Immature natural killer cell (primary cell): Measurements from ENCODE around the gene LZIC. TPM values are rescaled to one million over a fixed set of nuclear protein-coding genes. Genes with fewer than 3 reads are reported as not detected.

Experiments used
- DNase-seq, 3 donors: peaks; one replicate each; pipeline ENCODE4 v3.0.0; 2022; ENCODE audit warnings: mixed read lengths in 1 of 3
- H3K27ac Mint-ChIP-seq, 6 donors: one replicate each; pipeline ENCODE4 v1.8.0; 2020; ENCODE audit warnings: mixed read lengths in 6 of 6, mild to moderate bottlenecking in 5 of 6, inconsistent platforms in 4 of 6, moderate library complexity in 3 of 6
- H3K27me3 Mint-ChIP-seq, 3 donors: one replicate each; pipeline ENCODE4 v1.8.0; 2020 to 2021; ENCODE audit warnings: low read depth in 3 of 3, mild to moderate bottlenecking in 3 of 3, mixed read lengths in 3 of 3, moderate library complexity in 3 of 3, inconsistent platforms in 1 of 3
- H3K36me3 Mint-ChIP-seq, 3 donors: one replicate each; pipeline ENCODE4 v1.8.0; 2020; ENCODE audit warnings: mixed read lengths in 3 of 3, inconsistent platforms in 2 of 3, mild to moderate bottlenecking in 2 of 3
- H3K4me1 Mint-ChIP-seq, 2 donors: one replicate each; pipeline ENCODE4 v1.8.0; 2020; ENCODE audit warnings: inconsistent platforms in 2 of 2, mild to moderate bottlenecking in 2 of 2, mixed read lengths in 2 of 2, moderate library complexity in 1 of 2
- H3K4me3 Mint-ChIP-seq, 5 donors: one replicate each; pipeline ENCODE4 v1.8.0; 2020; ENCODE audit warnings: mild to moderate bottlenecking in 5 of 5, mixed read lengths in 5 of 5, inconsistent platforms in 3 of 5, moderate library complexity in 3 of 5
- H3K9me3 Mint-ChIP-seq, 6 donors: one replicate each; pipeline ENCODE4 v1.8.0; 2020; ENCODE audit warnings: mild to moderate bottlenecking in 6 of 6, mixed read lengths in 6 of 6, inconsistent platforms in 4 of 6, moderate library complexity in 3 of 6
- polyA plus RNA-seq, 3 donors: library from polyadenylated mRNA; unstranded; fragments of 300-500 nt; fragmentation: Illumina TruSeq; gene quantifications; one replicate each; pipeline ENCODE4 v1.2.3, GENCODE V29; 2021

The LZIC gene
- polyA plus RNA-seq, 3 donors from 2014 or later: 32.3 to 44.9 (median 36.2) TPM

DNA sequence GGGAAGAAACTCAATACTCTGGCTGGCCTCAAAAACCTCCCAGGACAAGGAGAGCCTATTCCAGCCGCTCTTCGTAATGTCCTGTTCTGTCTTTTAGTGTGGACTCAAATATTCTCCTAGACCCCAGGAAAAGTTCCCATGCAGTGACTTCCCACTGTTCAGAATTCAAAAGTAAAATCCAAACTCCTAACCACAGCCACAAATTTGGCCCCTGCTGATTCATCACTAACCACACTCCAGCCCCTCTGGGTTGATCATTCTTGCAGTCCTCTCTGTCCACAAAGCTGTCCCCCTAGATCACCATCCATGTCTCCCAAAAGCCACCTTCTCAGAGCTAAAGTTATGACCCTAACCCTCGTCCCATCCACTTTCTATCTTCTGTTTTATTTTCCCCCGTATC is 38.2 kb downstream of the LZIC start:
- Mint-ChIP-seq H3K36me3 (peaks cover 0 to 3% (median 0%) of the 10 kb centered on the region in 3 donors), H3K4me1 (peaks cover 38 to 77% of the 10 kb centered on the region in 2 donors), H3K4me3 (no peak overlapping the region), H3K27me3 (peaks cover 0 to 8% (median 0%) of the 10 kb centered on the region in 3 donors), H3K27ac (peak overlapping the region in 1 of 6 donors; percentile 26), H3K9me3 (no peaks in the 10 kb centered on the region)
- no peak for DNase-seq

DNA sequence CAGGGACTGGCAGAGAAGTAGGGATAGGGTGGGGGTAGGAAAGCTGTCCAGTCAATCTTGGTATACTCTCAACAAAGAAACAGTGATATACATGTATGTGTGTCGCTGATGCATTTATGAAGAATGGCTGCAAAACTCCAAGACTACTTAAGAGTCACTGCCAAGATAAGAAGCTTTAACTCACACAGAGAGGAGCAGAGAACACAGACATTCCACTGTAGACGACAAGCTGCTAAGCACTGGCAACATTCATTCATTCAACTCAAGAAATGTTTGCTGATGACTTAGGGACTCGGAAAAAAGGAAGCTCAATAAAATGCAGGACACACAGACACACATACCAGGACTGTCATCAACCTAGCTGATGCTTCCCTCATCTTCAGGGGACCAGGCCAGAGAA is 38.6 kb downstream of the LZIC start:
- Mint-ChIP-seq H3K9me3 (no peaks in the 10 kb centered on the region), H3K36me3 (peaks cover 0 to 3% (median 0%) of the 10 kb centered on the region in 3 donors), H3K27ac (peak overlapping the region in 1 of 6 donors; percentile 22), H3K27me3 (peaks cover 0 to 7% (median 0%) of the 10 kb centered on the region in 3 donors), H3K4me3 (no peak overlapping the region), H3K4me1 (peaks cover 39 to 78% of the 10 kb centered on the region in 2 donors)
- no peak for DNase-seq

- Mint-ChIP-seq H3K9me3 (no peaks in the 10 kb centered on the region), H3K36me3 (peaks cover 0 to 3% (median 0%) of the 10 kb centered on the region in 3 donors), H3K27me3 (peaks cover 0 to 3% (median 0%) of the 10 kb centered on the region in 3 donors), H3K4me3 (no peak overlapping the region), H3K27ac (peak overlapping the region in 2 of 6 donors; percentile 18 to 22), H3K4me1 (peaks cover 34 to 72% of the 10 kb centered on the region in 2 donors)
- DNase-seq: no peak
Measured at GRCh38 chr1:9903801-9904527, 39.2 kb downstream of the LZIC start.

GRCh38 chr1:9902060-9902452 is 41.1 kb downstream of the LZIC start:
- Mint-ChIP-seq H3K27me3 (no peaks in the 10 kb centered on the region), H3K4me3 (no peak overlapping the region), H3K9me3 (no peaks in the 10 kb centered on the region), H3K4me1 (peaks cover 23 to 58% of the 10 kb centered on the region in 2 donors), H3K27ac (no peak overlapping the region), H3K36me3 (peaks cover 0 to 3% (median 0%) of the 10 kb centered on the region in 3 donors)
- no peak for DNase-seq

GRCh38 chr1:9901148-9902059 is 41.8 kb downstream of the LZIC start:
- H3K9me3 Mint-ChIP-seq: no peaks in the 10 kb centered on the region
- peak overlapping the region; percentile 30 to 87 (median 74) for H3K27ac Mint-ChIP-seq
- H3K36me3 Mint-ChIP-seq: peaks cover 0 to 3% (median 0%) of the 10 kb centered on the region in 3 donors
- H3K4me3 Mint-ChIP-seq: peak overlapping the region in 2 of 5 donors; percentile 0 to 10
- H3K27me3 Mint-ChIP-seq: no peaks in the 10 kb centered on the region
- no peak for DNase-seq
- peaks cover 23 to 51% of the 10 kb centered on the region in 2 donors for H3K4me1 Mint-ChIP-seq

GRCh38 chr1:9900142-9901043 is 42.8 kb downstream of the LZIC start:
- peaks cover 23 to 45% of the 10 kb centered on the region in 2 donors for H3K4me1 Mint-ChIP-seq
- no peak for DNase-seq
- no peaks in the 10 kb centered on the region for H3K27me3 Mint-ChIP-seq
- H3K9me3 Mint-ChIP-seq: no peaks in the 10 kb centered on the region
- no peaks in the 10 kb centered on the region for H3K36me3 Mint-ChIP-seq
- peak overlapping the region; percentile 34 to 87 (median 74) for H3K27ac Mint-ChIP-seq
- peak overlapping the region in 3 of 5 donors; percentile 0 to 66 (median 10) for H3K4me3 Mint-ChIP-seq

- Mint-ChIP-seq H3K4me3 (no peak overlapping the region), H3K27me3 (peaks cover 0 to 2% (median 0%) of the 10 kb centered on the region in 3 donors), H3K9me3 (no peaks in the 10 kb centered on the region), H3K36me3 (peaks cover 3 to 6% (median 4%) of the 10 kb centered on the region in 3 donors), H3K27ac (peak overlapping the region in 5 of 6 donors; percentile 9 to 83 (median 56)), H3K4me1 (peaks cover 19 to 30% of the 10 kb centered on the region in 2 donors)
- no peak for DNase-seq
Measured at GRCh38 chr1:9894115-9894514, 49.1 kb downstream of the LZIC start.

- Mint-ChIP-seq H3K36me3 (peaks cover 3 to 6% (median 4%) of the 10 kb centered on the region in 3 donors), H3K27ac (peak overlapping the region; percentile 7 to 83 (median 26)), H3K27me3 (peaks cover 0 to 2% (median 0%) of the 10 kb centered on the region in 3 donors), H3K4me3 (no peak overlapping the region), H3K4me1 (peaks cover 21 to 34% of the 10 kb centered on the region in 2 donors), H3K9me3 (no peaks in the 10 kb centered on the region)
- DNase-seq: no peak
Measured at GRCh38 chr1:9892563-9893528, 50.3 kb downstream of the LZIC start.

DNA sequence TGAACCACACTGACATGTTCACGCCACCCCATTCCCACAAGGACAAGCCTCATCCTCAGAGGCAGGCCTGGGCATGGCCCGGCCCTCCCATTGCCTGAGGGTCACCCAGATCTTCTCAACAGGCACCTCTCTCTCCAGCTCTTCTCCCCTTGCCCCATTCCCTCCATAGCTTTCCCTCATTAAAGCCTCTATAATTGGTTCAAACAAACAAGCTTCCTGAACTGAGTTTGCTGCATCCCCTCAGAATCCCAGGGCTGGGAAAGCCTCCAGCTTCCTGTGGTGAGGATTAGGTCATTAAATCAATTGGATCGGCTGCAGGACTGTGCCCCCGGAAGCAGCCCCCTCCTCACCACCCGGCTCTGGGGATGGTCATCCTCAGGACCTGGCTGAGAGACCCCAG is 52.0 kb downstream of the LZIC start:
- peaks cover 3 to 6% (median 4%) of the 10 kb centered on the region in 3 donors for H3K36me3 Mint-ChIP-seq
- no peak for DNase-seq
- H3K4me3 Mint-ChIP-seq: no peak overlapping the region
- H3K27ac Mint-ChIP-seq: peak overlapping the region in 1 of 6 donors; percentile 53
- no peaks in the 10 kb centered on the region for H3K9me3 Mint-ChIP-seq
- peaks cover 21 to 34% of the 10 kb centered on the region in 2 donors for H3K4me1 Mint-ChIP-seq
- H3K27me3 Mint-ChIP-seq: peaks cover 0 to 3% (median 0%) of the 10 kb centered on the region in 3 donors

- Mint-ChIP-seq H3K9me3 (no peaks in the 10 kb centered on the region), H3K4me3 (no peak overlapping the region), H3K36me3 (peaks cover 3 to 6% (median 4%) of the 10 kb centered on the region in 3 donors), H3K4me1 (peaks cover 23 to 34% of the 10 kb centered on the region in 2 donors), H3K27me3 (peaks cover 0 to 3% (median 0%) of the 10 kb centered on the region in 3 donors), H3K27ac (peak overlapping the region in 3 of 6 donors; percentile 10 to 26 (median 16))
- no peak for DNase-seq
Measured at GRCh38 chr1:9890224-9890731, 52.9 kb downstream of the LZIC start.

DNA sequence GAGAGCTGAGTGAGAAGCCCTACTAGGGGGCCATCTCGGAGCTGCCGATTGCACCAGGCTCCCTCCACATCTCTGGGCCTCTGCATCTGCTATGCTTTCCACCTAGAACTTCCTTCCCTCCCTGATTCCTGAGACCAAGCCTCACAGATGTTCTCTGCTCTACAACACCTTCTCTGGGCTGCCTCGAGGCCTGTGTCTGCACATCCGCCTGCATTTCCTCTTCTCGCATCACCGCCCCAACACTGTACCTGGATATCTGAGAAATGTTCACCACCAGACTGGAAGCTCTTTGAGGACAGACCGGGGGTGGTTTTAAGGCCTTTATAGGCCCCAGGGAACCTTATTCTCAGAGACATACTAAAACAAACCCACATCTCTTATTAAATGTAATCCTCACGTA is 53.8 kb downstream of the LZIC start:
- Mint-ChIP-seq H3K36me3 (peaks cover 3 to 9% (median 4%) of the 10 kb centered on the region in 3 donors), H3K27me3 (peaks cover 0 to 3% (median 0%) of the 10 kb centered on the region in 3 donors), H3K27ac (peak overlapping the region in 5 of 6 donors; percentile 10 to 66 (median 58)), H3K4me1 (peaks cover 31 to 37% of the 10 kb centered on the region in 2 donors), H3K9me3 (no peaks in the 10 kb centered on the region), H3K4me3 (no peak overlapping the region)
- DNase-seq: no peak

GRCh38 chr1:9888886-9889285 is 54.3 kb downstream of the LZIC start:
- H3K9me3 Mint-ChIP-seq: no peaks in the 10 kb centered on the region
- peaks cover 34 to 37% of the 10 kb centered on the region in 2 donors for H3K4me1 Mint-ChIP-seq
- DNase-seq: no peak
- no peak overlapping the region for H3K4me3 Mint-ChIP-seq
- H3K36me3 Mint-ChIP-seq: peaks cover 3 to 9% (median 4%) of the 10 kb centered on the region in 3 donors
- H3K27ac Mint-ChIP-seq: peak overlapping the region in 3 of 6 donors; percentile 10 to 66 (median 59)
- peaks cover 0 to 3% (median 0%) of the 10 kb centered on the region in 3 donors for H3K27me3 Mint-ChIP-seq
